Nephron progenitor cell (in vitro differentiated cells): Measurements from ENCODE around the gene SSU72.

Experiments used
- DNase-seq: peaks from one replicate; pipeline ENCODE4 v3.0.0; 2021
- H3K27ac Mint-ChIP-seq: 2 replicates; pipeline ENCODE4 v1.8.0; 2021; ENCODE audit warnings: mild to moderate bottlenecking, moderate library complexity, mixed read lengths
- H3K27me3 Mint-ChIP-seq: 2 replicates; pipeline ENCODE4 v1.8.0; 2021; ENCODE audit warnings: mild to moderate bottlenecking, low read depth, mixed read lengths; ENCODE audit not compliant: poor library complexity
- H3K36me3 Mint-ChIP-seq: 2 replicates; pipeline ENCODE4 v1.8.0; 2021; ENCODE audit warnings: low read depth, mixed read lengths
- H3K4me1 Mint-ChIP-seq: 2 replicates; pipeline ENCODE4 v1.8.0; 2021; ENCODE audit warnings: mixed read lengths
- H3K4me3 Mint-ChIP-seq: 2 replicates; pipeline ENCODE4 v1.8.0; 2021; ENCODE audit warnings: mild to moderate bottlenecking, moderate library complexity, mixed read lengths
- H3K9me3 Mint-ChIP-seq: 2 replicates; pipeline ENCODE4 v1.8.0; 2021; ENCODE audit warnings: mild to moderate bottlenecking, moderate library complexity, mixed read lengths
- TF ChIP-seq, protein P1 (sequence below): fragments of 200-600 bp; sonication (generic); IDR thresholded peaks from 2 replicates; pipeline ENCODE4 v1.5.0; 2021; ENCODE audit warnings: antibody characterized with exemption

SSU72 gene

DNA sequence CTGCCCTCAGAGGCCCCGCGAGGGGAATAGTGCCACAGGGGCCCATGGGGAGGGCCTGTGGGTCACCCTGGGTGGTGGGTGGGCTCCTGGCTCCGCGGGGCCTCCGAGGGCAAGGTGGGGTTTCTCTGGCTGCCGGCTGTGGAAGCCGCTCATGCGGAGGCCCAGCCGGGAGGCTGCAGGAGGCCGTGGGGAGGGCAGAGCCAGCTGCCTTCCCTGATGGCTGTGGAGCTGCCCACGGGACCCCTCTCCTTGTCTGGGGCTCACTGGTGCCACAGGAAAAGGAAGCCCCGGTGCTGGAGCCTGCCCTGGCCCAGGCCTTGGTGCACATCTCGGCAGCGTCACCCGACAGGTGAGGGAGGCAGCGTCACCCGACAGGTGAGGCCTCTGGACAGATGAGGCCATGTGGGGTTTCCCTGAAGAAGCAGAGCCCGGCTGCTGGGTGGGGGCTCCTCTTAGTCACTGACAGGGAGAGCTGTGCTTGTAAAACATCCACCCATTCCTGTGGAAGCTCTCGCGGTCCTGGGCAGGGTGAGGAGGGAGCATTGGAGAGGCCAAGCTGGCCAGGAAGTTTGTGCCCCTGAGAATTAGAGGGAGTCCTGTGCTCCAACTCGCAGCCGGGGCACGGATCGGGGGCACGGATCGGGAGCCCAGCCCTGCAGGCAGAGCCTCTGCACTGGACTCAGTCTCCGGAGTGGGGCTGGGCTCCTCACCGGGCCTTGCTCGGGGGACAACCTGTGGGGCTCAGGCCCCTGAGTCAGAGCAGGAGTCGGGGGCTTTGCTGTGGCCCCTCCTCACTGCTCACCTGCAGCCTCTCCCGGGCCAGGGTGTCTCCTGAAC, 46.7 kb upstream of the SSU72 start:
- no peak for DNase-seq
- Mint-ChIP-seq H3K4me3 (no peak overlapping the region), H3K9me3 (no peaks in the 10 kb centered on the region), H3K4me1 (peaks cover 11% of the 10 kb centered on the region), H3K27me3 (no peaks in the 10 kb centered on the region), H3K36me3 (no peaks in the 10 kb centered on the region), H3K27ac (no peak overlapping the region)
- TF ChIP-seq, protein P1, sequence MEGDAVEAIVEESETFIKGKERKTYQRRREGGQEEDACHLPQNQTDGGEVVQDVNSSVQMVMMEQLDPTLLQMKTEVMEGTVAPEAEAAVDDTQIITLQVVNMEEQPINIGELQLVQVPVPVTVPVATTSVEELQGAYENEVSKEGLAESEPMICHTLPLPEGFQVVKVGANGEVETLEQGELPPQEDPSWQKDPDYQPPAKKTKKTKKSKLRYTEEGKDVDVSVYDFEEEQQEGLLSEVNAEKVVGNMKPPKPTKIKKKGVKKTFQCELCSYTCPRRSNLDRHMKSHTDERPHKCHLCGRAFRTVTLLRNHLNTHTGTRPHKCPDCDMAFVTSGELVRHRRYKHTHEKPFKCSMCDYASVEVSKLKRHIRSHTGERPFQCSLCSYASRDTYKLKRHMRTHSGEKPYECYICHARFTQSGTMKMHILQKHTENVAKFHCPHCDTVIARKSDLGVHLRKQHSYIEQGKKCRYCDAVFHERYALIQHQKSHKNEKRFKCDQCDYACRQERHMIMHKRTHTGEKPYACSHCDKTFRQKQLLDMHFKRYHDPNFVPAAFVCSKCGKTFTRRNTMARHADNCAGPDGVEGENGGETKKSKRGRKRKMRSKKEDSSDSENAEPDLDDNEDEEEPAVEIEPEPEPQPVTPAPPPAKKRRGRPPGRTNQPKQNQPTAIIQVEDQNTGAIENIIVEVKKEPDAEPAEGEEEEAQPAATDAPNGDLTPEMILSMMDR = no peak

DNA sequence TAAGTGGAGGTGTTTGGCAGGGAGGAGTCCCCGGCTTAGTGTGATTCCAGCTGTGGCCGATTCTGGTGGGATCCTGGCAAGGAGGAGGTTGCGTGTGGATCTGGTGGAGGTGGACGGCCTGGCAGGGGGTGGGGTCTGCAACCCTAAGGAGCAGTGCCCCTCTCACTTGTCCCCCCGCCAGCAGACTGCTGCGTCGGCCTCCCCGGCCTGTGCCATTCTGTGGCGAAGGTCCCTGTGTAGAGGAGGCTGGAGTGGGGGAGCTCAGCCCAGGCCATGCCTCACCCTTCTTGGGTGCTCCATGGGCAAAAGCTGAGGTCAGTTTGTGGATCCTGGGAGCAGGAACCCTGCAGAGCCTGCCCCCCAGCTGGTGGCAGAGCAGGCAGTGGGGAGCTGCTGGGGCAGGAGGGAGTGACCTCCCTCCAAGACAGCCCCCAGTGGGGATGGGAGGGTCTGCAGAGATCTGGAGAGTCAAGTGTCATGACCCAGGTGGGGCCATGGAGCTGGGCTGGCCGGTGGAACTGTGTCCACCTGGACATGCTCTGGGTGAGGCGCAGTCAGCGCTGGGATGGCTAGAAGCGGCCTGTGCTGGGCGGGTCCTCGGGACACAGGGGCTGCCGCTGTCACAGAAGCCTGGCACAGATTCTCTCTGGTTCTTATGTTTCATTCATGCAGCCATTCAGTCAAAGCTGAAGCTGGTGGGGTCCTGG, 45.9 kb upstream of the SSU72 start:
- TF ChIP-seq, protein P1 = no peak
- no peaks in the 10 kb centered on the region for H3K9me3 Mint-ChIP-seq
- no peak overlapping the region for H3K4me3 Mint-ChIP-seq
- H3K27ac Mint-ChIP-seq = no peak overlapping the region
- H3K4me1 Mint-ChIP-seq = peaks cover 11% of the 10 kb centered on the region
- no peaks in the 10 kb centered on the region for H3K36me3 Mint-ChIP-seq
- H3K27me3 Mint-ChIP-seq = no peaks in the 10 kb centered on the region
- no peak for DNase-seq

DNA sequence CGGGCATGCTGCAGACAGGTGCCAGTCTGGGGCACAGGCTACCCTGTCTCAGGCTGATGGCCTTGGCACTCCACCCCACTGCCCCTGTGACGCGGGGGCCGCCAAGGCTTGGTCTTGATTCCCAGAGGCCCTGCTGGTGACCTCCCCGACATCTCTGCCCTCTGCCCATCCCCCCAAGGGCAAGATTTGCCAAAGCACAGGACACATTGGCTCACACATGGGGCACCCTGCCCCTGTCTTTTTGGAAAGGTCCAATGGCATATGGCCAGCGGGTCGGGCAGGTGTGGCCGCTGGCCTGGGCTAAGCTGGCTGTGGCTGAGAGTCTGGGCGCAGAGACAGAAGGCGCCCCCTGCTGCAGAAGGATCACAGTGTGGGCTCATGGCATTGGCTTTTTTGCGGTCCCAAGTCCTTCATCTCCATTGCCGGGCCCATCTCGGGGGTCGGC, 45.3 kb upstream of the SSU72 start:
- Mint-ChIP-seq H3K4me3 (no peak overlapping the region), H3K4me1 (peaks cover 13% of the 10 kb centered on the region), H3K36me3 (no peaks in the 10 kb centered on the region), H3K27ac (no peak overlapping the region), H3K9me3 (no peaks in the 10 kb centered on the region), H3K27me3 (no peaks in the 10 kb centered on the region)
- DNase-seq = peak; percentile 38
- TF ChIP-seq, protein P1 = peak; percentile 20

- H3K27ac Mint-ChIP-seq = no peak overlapping the region
- TF ChIP-seq, protein P1 = no peak
- H3K4me3 Mint-ChIP-seq = no peak overlapping the region
- H3K9me3 Mint-ChIP-seq = no peaks in the 10 kb centered on the region
- H3K4me1 Mint-ChIP-seq = peaks cover 27% of the 10 kb centered on the region
- H3K36me3 Mint-ChIP-seq = no peaks in the 10 kb centered on the region
- no peak for DNase-seq
- H3K27me3 Mint-ChIP-seq = no peaks in the 10 kb centered on the region
Observed at GRCh38 chr1:1618396-1619068, 43.9 kb upstream of the SSU72 start.

GRCh38 chr1:1617925-1618324, 43.3 kb upstream of the SSU72 start:
- Mint-ChIP-seq H3K27ac (no peak overlapping the region), H3K4me3 (peak overlapping the region; percentile 83), H3K9me3 (no peaks in the 10 kb centered on the region), H3K4me1 (peaks cover 29% of the 10 kb centered on the region), H3K27me3 (no peaks in the 10 kb centered on the region), H3K36me3 (no peaks in the 10 kb centered on the region)
- no peak for DNase-seq
- TF ChIP-seq, protein P1 = no peak
